ENCODE results near the gene MAPKAPK3. TPM values are rescaled to one million over a fixed set of nuclear protein-coding genes. Genes with fewer than 3 reads are reported as not detected.

The MAPKAPK3 gene
- total RNA-seq: 16.8 and 19.8 TPM in 2 replicates

DNA sequence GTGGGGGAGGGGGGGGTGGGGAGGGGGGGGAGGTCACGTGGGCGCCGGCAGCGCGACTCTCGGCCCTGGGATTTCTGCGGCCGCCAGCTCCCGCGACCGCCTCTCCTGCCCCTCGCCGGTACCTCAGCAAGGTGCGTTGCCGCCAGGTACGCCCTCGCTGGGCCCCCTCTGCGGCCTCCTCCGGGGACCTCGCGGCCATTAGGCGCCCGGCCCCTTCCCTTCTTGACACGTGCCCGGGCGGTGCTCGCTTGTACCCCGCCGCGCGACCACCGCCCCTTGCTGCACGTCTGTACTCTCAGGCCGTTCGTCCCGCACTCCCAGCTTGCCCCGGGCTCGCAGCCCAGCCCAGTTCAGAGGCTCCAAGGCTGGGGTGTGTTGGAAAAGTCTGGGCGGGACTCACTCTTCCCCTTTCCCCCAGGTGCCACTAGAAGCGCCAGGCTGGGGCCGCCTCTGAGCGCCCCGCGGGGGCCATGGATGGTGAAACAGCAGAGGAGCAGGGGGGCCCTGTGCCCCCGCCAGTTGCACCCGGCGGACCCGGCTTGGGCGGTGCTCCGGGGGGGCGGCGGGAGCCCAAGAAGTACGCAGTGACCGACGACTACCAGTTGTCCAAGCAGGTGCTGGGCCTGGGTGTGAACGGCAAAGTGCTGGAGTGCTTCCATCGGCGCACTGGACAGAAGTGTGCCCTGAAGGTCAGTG, at the start of gene MAPKAPK3:
Gene MAPKAPK3 (plus strand): TSS at position 56 of the 696 bp plus-strand sequence. CDS start 415 bp downstream, at position 471.

GRCh38 chr3:50567386-50568167, 49.4 kb upstream of the MAPKAPK3 start, which contains the start of gene C3orf18:
Gene C3orf18, minus strand, starts transcription at chr3:50567747. Its CDS starts 2,048 bp downstream, at chr3:50565699.

DNA sequence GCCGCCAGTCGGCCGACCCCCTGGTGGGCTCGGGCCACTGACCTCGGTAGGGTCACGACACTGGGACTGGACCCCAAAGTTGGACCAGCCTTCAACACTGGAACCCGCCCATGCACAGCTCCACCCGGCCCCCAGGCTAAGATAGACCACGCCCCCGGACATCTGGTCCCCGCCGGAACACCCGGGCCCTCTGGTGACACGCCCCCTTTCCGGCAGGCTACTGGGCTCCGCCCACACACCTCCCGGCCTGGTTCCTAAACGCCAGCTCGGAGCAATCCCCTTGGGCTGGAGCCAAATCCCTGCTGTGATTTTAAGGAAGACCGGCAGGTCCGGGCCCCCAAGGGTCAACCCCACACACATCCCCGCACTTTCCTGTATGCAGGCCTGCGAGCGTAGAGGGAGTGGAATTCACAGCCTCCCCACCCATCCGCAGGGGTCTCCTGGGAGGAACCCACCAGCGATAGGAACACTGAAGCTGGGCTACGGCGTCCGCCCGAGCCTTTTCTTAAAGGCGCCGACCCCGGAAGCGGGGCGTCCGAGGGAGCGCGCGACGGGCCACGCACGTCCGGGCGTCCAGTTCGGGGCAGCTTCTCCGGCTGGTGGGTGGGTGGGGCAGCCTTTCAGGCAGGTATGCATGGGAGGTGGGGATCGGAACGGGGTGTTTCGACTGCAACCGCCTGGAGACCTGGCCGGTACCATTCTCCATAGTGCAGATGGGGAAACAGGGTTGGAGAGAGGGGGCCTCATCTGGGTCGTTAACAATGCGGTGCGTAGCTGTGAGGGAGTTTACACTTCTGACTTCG, 47.8 kb upstream of the MAPKAPK3 start, which contains the start of gene HEMK1:
Gene HEMK1 (plus strand): TSS at position 576 of the 803 bp plus-strand sequence. CDS start 1,583 bp downstream, outside the sequence.

GRCh38 chr3:50611464-50612233, 5.3 kb upstream of the MAPKAPK3 start, which contains the start of gene CISH:
Gene CISH, minus strand, starts transcription at chr3:50611774. Its CDS starts 124 bp downstream, at chr3:50611650.

GRCh38 chr3:50674349-50675178, 57.6 kb downstream of the MAPKAPK3 start, which contains the start of gene DOCK3:
Gene DOCK3, plus strand, starts transcription at chr3:50674927. Its CDS starts 337 bp downstream, at chr3:50675264.

Other genes with a start within 250 kb of the MAPKAPK3 start
- gene CACNA2D2, start 113.5 kb upstream of the MAPKAPK3 start, total RNA-seq: not detected in 2 replicates
- gene C3orf18, start 49.4 kb upstream of the MAPKAPK3 start, total RNA-seq: 2.2 and 4.8 TPM in 2 replicates
- gene HEMK1, start 47.6 kb upstream of the MAPKAPK3 start, total RNA-seq: 9.5 and 12.6 TPM in 2 replicates
- gene CISH, start 5.4 kb upstream of the MAPKAPK3 start, total RNA-seq: 0.19 and 0.27 TPM in 2 replicates
- under 0.01 TPM in 2 replicates for gene DOCK3, start 57.8 kb downstream of the MAPKAPK3 start, total RNA-seq